ENCODE data around the gene SGPL1.

DNA sequence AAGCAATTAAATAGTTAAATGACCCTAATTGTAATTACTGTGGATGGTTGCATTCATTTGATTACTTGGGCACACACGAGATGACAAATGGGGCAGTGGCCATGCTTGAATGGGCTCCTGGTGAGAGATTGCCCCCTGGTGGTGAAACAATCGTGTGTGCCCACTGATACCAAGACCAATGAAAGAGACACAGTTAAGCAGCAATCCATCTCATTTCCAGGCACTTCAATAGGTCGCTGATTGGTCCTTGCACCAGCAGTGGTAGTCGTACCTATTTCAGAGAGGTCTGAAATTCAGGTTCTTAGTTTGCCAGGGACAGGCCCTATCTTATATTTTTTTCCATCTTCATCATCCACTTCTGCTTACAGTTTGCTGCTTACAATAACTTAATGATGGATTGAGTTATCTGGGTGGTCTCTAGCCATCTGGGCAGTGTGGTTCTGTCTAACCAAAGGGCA lies 64.4 kb downstream of the SGPL1 start:
- TF ChIP-seq SMC3 (conservative IDR thresholded peaks at IDR 0.05; ENCODE audit: poor library complexity) (peak; percentile 92), TAF1 (IDR thresholded peaks at IDR 0.05; ENCODE audit: low read depth) (no peak), EZH2 (IDR thresholded peaks at IDR 0.05; ENCODE audit: borderline replicate concordance, insufficient read depth, low read length, poor library complexity, severe bottlenecking) (no peak), POLR2AphosphoS5 (IDR thresholded peaks at IDR 0.05) (no peak), EP300 (conservative IDR thresholded peaks at IDR 0.05; ENCODE audit: poor library complexity, severe bottlenecking) (no peak)
- TF ChIP-seq, protein P1, sequence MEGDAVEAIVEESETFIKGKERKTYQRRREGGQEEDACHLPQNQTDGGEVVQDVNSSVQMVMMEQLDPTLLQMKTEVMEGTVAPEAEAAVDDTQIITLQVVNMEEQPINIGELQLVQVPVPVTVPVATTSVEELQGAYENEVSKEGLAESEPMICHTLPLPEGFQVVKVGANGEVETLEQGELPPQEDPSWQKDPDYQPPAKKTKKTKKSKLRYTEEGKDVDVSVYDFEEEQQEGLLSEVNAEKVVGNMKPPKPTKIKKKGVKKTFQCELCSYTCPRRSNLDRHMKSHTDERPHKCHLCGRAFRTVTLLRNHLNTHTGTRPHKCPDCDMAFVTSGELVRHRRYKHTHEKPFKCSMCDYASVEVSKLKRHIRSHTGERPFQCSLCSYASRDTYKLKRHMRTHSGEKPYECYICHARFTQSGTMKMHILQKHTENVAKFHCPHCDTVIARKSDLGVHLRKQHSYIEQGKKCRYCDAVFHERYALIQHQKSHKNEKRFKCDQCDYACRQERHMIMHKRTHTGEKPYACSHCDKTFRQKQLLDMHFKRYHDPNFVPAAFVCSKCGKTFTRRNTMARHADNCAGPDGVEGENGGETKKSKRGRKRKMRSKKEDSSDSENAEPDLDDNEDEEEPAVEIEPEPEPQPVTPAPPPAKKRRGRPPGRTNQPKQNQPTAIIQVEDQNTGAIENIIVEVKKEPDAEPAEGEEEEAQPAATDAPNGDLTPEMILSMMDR (IDR thresholded peaks at IDR 0.05; ENCODE audit: poor library complexity, severe bottlenecking) = peak; percentile 85

All from neural cell (in vitro differentiated cells).